ENCODE measurements around the gene TSPYL2.

GRCh38 chrX:53044995-53045394, 37.2 kb upstream of the TSPYL2 start:
- TF ChIP-seq, protein P1, sequence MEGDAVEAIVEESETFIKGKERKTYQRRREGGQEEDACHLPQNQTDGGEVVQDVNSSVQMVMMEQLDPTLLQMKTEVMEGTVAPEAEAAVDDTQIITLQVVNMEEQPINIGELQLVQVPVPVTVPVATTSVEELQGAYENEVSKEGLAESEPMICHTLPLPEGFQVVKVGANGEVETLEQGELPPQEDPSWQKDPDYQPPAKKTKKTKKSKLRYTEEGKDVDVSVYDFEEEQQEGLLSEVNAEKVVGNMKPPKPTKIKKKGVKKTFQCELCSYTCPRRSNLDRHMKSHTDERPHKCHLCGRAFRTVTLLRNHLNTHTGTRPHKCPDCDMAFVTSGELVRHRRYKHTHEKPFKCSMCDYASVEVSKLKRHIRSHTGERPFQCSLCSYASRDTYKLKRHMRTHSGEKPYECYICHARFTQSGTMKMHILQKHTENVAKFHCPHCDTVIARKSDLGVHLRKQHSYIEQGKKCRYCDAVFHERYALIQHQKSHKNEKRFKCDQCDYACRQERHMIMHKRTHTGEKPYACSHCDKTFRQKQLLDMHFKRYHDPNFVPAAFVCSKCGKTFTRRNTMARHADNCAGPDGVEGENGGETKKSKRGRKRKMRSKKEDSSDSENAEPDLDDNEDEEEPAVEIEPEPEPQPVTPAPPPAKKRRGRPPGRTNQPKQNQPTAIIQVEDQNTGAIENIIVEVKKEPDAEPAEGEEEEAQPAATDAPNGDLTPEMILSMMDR (IDR thresholded peaks at IDR 0.05) = no peak
- no peak for TF ChIP-seq POLR2AphosphoS5 (IDR thresholded peaks at IDR 0.05)
- TF ChIP-seq POLR2A (IDR thresholded peaks at IDR 0.05) = no peak

Measured in upper lobe of left lung (tissue), 4 donors.